ENCODE data around the gene CREB3.

CREB3 gene, protein sequence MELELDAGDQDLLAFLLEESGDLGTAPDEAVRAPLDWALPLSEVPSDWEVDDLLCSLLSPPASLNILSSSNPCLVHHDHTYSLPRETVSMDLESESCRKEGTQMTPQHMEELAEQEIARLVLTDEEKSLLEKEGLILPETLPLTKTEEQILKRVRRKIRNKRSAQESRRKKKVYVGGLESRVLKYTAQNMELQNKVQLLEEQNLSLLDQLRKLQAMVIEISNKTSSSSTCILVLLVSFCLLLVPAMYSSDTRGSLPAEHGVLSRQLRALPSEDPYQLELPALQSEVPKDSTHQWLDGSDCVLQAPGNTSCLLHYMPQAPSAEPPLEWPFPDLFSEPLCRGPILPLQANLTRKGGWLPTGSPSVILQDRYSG

GRCh38 chr9:35732185-35732799, at the start of gene CREB3, which contains the start of gene TLN1:
CREB3 (plus strand) TSS chr9:35732666; CDS start chr9:35732773, 107 bp downstream.
TLN1 (minus strand) TSS chr9:35732195; CDS start chr9:35725694, 6,501 bp downstream.
- H3K4me3 ChIP-seq (ENCODE audit: low read depth, low read length): peak within 1 kb of the TSS; percentile 94
- TF ChIP-seq CTCF (IDR thresholded peaks at IDR 0.05; ENCODE audit: borderline replicate concordance, insufficient read depth, low read depth, low read length): no peak

DNA sequence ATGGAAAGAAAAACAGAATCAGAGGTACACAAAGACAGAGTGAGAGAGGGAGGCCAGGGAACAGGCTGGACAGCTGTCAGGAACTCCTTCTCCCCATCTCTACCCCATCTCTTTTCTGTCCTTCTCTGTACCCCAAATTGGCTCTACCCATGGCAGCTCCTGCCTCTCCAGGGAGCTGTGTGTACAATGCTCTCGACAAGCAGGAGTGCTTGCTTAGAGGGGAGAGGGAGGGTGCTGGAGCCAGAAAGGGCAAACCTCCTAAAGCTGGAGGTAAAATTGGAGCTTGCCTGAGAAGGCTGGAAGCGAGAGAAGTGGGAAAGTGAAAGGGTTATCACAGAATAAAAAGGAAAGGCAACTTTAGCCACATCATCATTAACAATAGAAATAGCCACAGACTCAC, 49.1 kb upstream of the CREB3 start:
- no peak for TF ChIP-seq CTCF (IDR thresholded peaks at IDR 0.05; ENCODE audit: borderline replicate concordance, insufficient read depth, low read depth, low read length)
- H3K4me3 ChIP-seq (ENCODE audit: low read depth, low read length): no peak overlapping the region

GRCh38 chr9:35684921-35685320, 47.5 kb upstream of the CREB3 start:
- H3K4me3 ChIP-seq (ENCODE audit: low read depth, low read length): no peak overlapping the region
- TF ChIP-seq CTCF (IDR thresholded peaks at IDR 0.05; ENCODE audit: borderline replicate concordance, insufficient read depth, low read depth, low read length): no peak

GRCh38 chr9:35685506-35685905, 47.0 kb upstream of the CREB3 start:
- TF ChIP-seq CTCF (IDR thresholded peaks at IDR 0.05; ENCODE audit: borderline replicate concordance, insufficient read depth, low read depth, low read length): no peak
- H3K4me3 ChIP-seq (ENCODE audit: low read depth, low read length): no peak overlapping the region

- TF ChIP-seq CTCF (IDR thresholded peaks at IDR 0.05; ENCODE audit: borderline replicate concordance, insufficient read depth, low read depth, low read length): no peak
- no peak overlapping the region for H3K4me3 ChIP-seq (ENCODE audit: low read depth, low read length)
Observed at GRCh38 chr9:35686222-35687203, 46.0 kb upstream of the CREB3 start.

DNA sequence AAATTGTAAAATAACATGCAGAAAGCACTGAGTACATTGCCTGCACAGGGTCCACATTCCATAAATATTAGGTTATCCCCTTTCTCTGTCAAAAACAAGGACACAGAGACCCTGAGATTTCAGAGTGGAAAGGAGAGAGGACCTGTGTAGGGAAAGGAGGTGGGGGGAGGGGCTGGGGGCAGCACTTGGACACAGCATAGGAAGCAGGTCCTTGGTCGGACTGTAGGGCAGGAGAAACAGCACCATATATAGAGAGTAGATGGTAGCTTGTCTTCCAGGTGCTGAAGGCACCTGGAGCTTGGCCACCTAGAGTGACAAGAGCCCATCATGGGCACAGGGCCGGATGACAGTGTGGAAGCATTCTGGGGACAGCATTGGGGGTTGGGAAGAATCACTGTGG, 45.2 kb upstream of the CREB3 start:
- no peak overlapping the region for H3K4me3 ChIP-seq (ENCODE audit: low read depth, low read length)
- no peak for TF ChIP-seq CTCF (IDR thresholded peaks at IDR 0.05; ENCODE audit: borderline replicate concordance, insufficient read depth, low read depth, low read length)

All from GM12875 (cell line).